Measurements from ENCODE around the gene ABCC11.
"Not testable (repeated sequence)": the region's sequence is repeated elsewhere in the genome, so short reads cannot be mapped to it uniquely, and the experiment has no call there.

Gene ABCC11

DNA sequence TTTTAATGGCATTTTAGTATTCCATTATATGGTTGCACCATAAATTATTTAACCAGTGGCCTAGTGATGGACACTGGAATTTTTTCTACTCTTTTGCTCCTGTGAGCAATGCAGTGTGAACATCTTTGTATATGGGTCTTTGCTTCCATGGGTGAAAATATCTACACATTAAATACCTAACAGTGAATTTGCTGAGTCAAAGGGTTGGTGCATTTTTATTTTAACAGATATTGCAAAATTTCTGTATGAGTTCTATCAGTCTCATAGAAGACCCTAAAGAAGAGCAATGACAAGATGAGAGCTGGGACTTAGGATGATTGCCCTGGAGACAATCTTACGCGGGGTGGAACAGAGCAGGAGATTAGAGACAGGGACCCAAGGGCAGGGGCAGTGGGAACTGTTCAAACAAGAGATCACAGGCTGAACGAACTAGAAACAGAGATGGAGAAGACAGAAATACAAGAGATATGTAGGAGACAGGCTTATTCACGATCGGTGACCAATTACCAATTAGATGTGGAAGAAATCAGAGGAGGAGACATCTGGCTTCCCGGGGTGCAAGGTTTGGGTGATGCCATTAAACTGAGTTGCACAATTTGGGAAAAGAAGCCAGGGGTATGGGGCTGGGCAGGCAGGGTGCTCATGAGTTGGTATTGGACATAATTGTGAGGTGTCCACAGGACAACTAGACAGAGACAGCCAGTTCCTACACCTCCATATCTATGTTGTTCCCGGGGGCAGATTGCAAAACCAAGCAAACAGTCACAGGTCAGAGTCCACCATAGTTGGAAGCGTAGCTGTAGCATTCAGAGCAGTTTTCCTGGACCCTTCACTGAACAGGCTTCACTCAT lies 43.1 kb downstream of the ABCC11 start:
- no peak for DNase-seq (ENCODE audit: low read depth in 2 of 2)

DNA sequence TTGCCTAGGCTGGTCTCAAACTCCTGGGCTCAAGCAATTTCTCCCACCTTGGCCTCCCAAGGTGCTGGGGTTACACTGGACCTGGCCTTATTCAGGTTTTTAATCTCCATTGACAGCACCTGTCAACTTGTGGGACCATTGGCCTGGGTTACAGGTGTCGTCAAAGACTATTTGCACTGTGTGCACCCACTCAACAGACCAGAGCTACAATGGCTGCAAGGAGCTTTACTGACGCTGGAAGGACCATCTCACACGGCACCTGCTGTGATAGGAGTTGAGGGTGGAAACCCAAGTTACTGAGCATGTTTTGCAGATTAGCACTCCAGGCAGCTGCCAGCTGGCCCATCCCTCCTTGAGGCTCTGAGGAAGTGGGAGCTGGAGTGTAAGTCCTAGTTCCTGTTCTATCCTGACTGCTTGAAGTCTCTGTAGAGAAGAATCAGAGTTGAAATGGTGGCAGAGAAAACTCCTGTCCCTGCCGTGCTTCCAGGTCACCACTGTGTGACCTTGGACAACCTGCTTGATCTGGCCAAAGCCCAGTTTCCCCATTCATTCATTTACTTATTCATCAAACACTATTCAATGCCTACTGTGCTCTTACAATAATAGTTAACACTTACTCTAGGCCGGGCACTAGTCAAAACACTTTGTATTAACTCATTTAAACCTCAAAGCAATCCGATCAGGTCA lies 45.7 kb downstream of the ABCC11 start:
- no peak for DNase-seq (ENCODE audit: low read depth in 2 of 2)

- DNase-seq (ENCODE audit: low read depth in 2 of 2) = no peak
Observed at GRCh38 chr16:48197294-48197693, 50.0 kb downstream of the ABCC11 start.

DNA sequence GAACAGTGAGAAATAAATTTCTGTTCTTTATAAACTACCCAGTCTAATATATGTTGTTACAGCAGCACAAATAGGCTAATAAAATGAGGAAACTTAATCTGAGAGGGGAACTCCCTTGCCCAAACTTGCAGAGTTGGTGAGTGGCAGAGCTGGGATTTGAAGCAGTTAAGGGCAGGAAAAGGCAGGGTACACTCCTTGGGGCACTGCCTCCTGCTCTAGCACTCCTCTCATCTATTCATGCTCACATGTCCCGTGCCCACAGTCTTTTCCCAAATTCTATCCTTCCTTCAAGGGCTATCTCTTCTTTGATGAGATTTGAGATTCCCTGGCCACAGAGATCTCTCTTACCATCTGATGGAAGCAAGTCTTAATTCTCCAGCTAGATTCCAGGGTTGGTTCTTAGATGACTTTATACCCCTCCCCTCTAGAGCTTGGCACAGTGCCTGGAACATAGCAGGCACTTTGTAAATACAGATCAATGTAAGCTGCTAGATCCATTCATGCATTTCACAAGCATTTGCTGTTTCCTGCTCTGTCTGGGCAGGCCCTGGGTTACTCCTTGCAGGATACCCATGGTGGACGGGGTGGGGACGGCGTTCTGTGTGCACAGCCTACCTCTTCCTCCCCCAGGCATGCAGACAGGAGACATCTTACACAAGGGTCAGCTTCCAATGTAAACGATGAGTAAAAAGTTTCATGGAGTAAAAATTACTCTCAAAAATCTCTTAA lies 52.3 kb downstream of the ABCC11 start:
- no peak for DNase-seq (ENCODE audit: low read depth in 2 of 2)

DNA sequence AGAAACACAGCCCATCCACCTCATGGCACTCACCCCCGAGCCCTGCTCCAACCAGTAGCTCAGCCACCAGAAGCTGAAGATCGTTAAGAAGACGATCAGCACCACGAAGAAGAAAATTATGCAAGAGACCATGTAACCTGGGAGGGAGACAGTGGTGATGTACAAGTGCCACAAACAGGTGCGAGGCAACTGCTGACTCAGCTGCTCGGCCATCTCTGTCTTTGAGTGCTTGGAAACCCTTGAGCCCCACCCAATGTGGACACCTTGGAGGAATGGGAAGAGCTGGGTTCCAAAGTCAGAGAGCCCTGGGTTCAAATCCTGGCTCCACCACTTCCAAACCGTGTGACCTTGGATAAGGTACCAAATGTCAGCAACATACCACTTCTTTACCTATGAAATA lies 53.5 kb downstream of the ABCC11 start:
- no peak for DNase-seq (ENCODE audit: low read depth in 2 of 2)

DNA sequence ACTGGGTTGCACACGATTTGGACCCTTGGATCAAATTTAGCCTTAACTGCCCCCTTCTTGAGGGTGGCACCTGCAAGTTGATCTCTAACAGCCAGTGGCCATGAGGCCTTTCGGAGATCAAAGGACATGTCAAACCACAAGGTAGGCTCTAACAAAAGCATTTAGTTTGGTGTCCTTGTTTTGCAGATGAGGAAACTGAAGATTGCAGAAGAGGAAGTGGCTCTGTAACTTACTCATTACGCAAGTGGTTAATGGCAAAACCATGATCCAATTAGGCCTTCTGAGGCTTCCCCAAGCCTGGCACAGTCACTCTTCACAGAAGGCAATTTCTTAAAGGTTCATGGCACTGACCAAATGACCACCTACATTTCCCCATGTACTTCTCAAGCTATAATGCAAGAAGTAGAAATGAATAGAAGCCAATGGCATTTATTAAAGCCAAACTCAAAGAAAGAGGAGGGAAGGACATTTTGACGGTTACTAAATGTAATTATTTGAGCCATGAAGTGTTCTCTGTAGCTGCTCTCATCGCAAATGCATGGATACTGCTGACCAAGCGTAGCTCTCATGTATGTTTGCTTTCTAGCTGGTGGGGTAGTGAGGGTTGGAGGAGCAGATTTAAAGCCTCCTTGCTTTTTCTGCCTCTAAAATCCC lies 58.8 kb downstream of the ABCC11 start:
- no peak for DNase-seq (ENCODE audit: low read depth in 2 of 2)

- DNase-seq (ENCODE audit: low read depth in 2 of 2) = no peak
Observed at GRCh38 chr16:48187779-48188178, 59.6 kb downstream of the ABCC11 start.

DNA sequence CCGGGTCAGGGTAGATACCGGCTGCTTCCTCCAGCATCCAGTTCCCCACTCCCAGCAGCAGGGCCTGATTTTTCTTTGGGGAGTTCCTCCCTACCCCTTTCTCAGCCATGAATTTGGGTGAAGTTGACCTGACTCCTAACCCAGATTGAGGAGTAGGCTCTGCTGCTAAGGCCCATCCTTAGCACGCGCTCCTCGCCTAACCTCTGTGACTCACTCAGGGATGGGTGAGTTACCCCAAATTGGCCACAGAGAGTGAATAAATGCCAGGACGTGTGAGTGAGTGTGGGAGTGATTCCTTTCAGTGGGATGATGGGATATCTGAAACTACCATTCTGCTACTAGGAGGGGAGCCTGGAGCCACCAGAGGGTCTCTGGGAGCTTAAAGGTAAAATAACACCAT lies 62.7 kb downstream of the ABCC11 start:
- DNase-seq (ENCODE audit: low read depth in 2 of 2) = no peak

DNA sequence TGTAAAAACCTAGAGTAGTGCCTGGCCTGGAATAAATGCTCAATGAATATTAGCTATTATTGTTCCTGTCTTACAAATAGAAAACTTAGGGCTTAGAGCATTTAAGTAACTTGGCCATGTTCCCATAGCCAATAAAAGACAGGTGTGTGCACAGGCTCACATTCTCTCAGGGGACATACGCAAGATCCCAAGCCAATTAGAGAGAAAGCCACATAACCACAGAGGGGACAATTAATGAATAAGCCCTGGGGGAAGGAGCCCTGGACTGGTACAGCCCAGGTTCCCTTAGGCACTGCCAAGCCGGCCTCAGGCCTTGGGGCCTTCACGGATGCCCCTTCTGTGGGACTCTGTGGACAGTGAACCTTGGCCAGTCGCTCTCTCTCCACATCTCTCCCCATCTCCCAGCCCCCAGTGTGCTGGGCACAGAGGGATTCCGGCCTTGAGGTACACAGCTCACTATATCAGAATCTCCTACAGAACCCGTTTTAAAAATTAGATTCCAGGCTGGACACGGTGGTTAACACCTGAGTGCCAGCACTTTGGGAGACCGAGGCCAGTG lies 64.3 kb downstream of the ABCC11 start:
- DNase-seq (ENCODE audit: low read depth in 2 of 2) = no peak

GRCh38 chr16:48181746-48182520 lies 65.4 kb downstream of the ABCC11 start:
- not testable (repeated sequence) for DNase-seq (ENCODE audit: low read depth in 2 of 2)

DNA sequence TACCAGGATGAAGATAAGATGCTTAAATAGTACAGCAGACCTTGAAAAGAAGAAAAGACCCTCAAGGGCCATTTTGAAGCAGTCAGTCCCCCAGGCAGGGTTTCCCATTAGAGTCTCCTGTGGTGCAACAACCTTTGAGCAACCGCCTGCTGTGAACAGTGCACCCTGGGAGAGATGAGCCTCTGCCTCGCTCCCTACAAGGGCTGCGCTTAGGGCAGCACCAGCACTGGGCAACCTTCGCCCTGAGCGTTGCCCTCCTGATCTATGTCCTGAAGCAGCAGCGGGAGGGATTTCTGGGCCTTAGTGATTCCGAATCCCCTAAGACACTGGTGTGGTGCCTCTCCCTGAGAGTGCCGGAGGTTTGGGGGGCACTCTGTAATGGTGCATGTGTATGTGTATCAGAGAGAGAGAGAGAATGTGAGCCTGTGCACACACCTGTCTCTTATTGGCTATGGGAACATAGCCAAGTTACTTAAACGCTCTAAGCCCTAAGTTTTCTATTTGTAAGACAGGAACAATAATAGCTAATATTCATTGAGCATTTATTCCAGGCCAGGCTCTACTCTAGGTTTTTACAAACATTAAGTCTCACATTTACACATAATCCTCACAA lies 66.4 kb downstream of the ABCC11 start:
- no peak for DNase-seq (ENCODE audit: low read depth in 2 of 2)

DNA sequence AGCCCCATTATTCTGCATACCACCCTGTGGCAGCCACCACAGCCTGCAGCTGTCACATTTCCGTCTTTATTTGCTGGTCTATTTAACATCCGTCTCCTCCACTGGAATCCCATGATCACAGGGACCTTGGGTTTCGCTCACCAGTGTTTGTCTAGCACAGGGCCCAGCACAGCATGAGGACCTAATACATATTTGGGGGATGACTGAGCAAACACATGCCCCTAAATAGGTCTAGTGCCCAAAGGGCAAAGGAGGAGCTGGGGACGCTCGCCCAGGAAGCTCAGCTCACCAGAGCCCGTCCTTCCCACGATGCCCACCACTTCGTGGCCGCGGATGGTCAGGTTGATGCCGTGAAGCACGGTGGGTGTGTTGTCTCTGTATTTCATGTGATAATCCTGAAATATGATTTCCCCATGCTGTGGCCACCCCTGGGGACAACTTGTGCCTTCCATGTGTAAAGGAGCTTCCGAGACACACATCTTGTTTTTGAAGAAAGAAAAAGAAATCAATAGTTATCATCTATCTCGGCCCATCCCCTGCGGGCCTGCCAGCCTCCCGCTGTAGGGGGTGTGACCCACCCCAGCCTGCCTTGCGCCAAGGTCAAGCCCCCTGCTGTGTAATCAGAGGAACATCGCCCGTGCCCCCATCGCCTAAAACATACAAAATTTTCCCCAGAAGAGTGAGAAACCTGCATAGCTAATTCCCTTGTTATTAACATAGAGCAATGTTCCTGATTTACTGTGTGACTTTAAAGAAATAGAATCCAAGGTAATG lies 70.5 kb downstream of the ABCC11 start:
- DNase-seq (ENCODE audit: low read depth in 2 of 2) = no peak

GRCh38 chr16:48173889-48174288 lies 73.5 kb downstream of the ABCC11 start:
- DNase-seq (ENCODE audit: low read depth in 2 of 2) = no peak

- no peak for DNase-seq (ENCODE audit: low read depth in 2 of 2)
Observed at GRCh38 chr16:48172682-48173081, 74.7 kb downstream of the ABCC11 start.

DNA sequence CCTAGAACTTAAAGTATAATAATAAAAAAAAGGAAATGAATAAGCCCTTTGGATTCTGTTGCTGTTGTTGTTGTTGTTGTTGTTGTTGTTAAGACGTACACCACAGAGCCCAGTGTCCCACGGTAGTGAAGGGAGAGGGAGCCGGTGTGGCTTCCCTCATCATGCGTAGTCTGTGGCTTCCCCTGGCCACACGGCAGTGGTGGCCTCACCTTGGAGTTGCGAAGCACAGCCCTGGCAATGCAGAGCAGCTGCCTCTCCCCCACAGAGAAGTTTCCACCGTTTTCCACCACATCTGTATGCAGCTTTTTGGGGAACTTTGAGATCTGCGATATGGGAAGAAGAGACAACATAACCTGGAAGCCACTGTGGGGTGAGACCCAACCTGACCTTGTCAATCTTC lies 77.4 kb downstream of the ABCC11 start:
- DNase-seq (ENCODE audit: low read depth in 2 of 2) = no peak

GRCh38 chr16:48168075-48168474 lies 79.3 kb downstream of the ABCC11 start:
- no peak for DNase-seq (ENCODE audit: low read depth in 2 of 2)

GRCh38 chr16:48166617-48167016 lies 80.7 kb downstream of the ABCC11 start:
- DNase-seq (ENCODE audit: low read depth in 2 of 2) = not testable (repeated sequence)

GRCh38 chr16:48165961-48166578 lies 81.3 kb downstream of the ABCC11 start:
- no peak for DNase-seq (ENCODE audit: low read depth in 2 of 2)

Measured in stimulated activated CD4-positive, alpha-beta T cell treated with anti-CD3 and anti-CD28 coated beads, Interleukin-1b, Interleukin-23, amount 100 ng/mL, for 4 hours (primary cell).